DND-41 (cell line): ENCODE measurements around the gene EYA2.

Experiments used
- CTCF ChIP-seq: IDR thresholded peaks from 2 replicates; pipeline ENCODE4 v1.5.1; 2012; ENCODE audit warnings: borderline replicate concordance, low read length, moderate library complexity, mild to moderate bottlenecking; ENCODE audit not compliant: poor library complexity, severe bottlenecking; ENCODE audit errors: extremely low read depth
- EZH2 ChIP-seq: IDR thresholded peaks from 3 replicates; pipeline ENCODE4 v1.6.1; 2012; ENCODE audit warnings: borderline replicate concordance, low read depth, mild to moderate bottlenecking, moderate library complexity, low read length, inconsistent platforms; ENCODE audit not compliant: severe bottlenecking

GRCh38 chr20:47206962-47207641 lies 312.5 kb downstream of the EYA2 start:
- TF ChIP-seq CTCF (no peak), EZH2 (no peak)
